Natural killer cell (primary cell): ENCODE measurements around the gene FTH1. TPM values are rescaled to one million over a fixed set of nuclear protein-coding genes. Genes with fewer than 3 reads are reported as not detected.

Experiments used
- ATAC-seq, 3 donors: fragments of 150-1000 bp in 2 of 3; fragments of 200-7000 bp in 1 of 3; cut with Tn5 transposase; 1 replicate in 1 of 3; 2 replicates in 2 of 3; pipeline ENCODE4 v1.10.0; 2021; ENCODE audit warnings: mild to moderate bottlenecking in 2 of 3, moderate library complexity in 2 of 3
- DNase-seq, 2 donors: peaks; one replicate each; pipeline versions ENCODE4 v3.0.0 to v3.0.0-alpha.2; 2013 to 2021; ENCODE audit warnings: mixed read lengths in 1 of 2
- H3K27ac ChIP-seq: one replicate; pipeline ENCODE4 v1.5.1; 2013; ENCODE audit warnings: mild to moderate bottlenecking, low read length
- H3K27me3 ChIP-seq: one replicate; pipeline ENCODE4 v1.6.1; 2013; ENCODE audit warnings: low read length; ENCODE audit not compliant: control insufficient read depth, insufficient read depth
- H3K36me3 ChIP-seq: one replicate; pipeline ENCODE4 v1.6.1; 2013; ENCODE audit warnings: low read length; ENCODE audit not compliant: control insufficient read depth, insufficient read depth
- H3K4me1 ChIP-seq: one replicate; pipeline ENCODE4 v1.6.1; 2013; ENCODE audit warnings: low read length; ENCODE audit not compliant: control insufficient read depth, insufficient read depth
- H3K4me3 ChIP-seq: one replicate; pipeline ENCODE4 v1.5.1; 2013; ENCODE audit warnings: low read length
- H3K9me3 ChIP-seq: one replicate; pipeline ENCODE4 v1.6.1; 2013; ENCODE audit warnings: low read length; ENCODE audit not compliant: control insufficient read depth, insufficient read depth
- H3K27ac Mint-ChIP-seq, 2 donors: one replicate each; pipeline ENCODE4 v1.8.0; 2022; ENCODE audit warnings: mild to moderate bottlenecking in 2 of 2, mixed read lengths in 2 of 2, moderate library complexity in 1 of 2
- H3K27me3 Mint-ChIP-seq, 2 donors: one replicate each; pipeline ENCODE4 v1.8.0; 2022; ENCODE audit warnings: low read depth in 2 of 2, mixed read lengths in 2 of 2
- H3K36me3 Mint-ChIP-seq: one replicate; pipeline ENCODE4 v1.8.0; 2022; ENCODE audit warnings: mixed read lengths
- H3K4me1 Mint-ChIP-seq, 2 donors: one replicate each; pipeline ENCODE4 v1.8.0; 2022; ENCODE audit warnings: mixed read lengths in 2 of 2
- H3K4me3 Mint-ChIP-seq: one replicate; pipeline ENCODE4 v1.8.0; 2022; ENCODE audit warnings: mild to moderate bottlenecking, moderate library complexity, mixed read lengths
- H3K9me3 Mint-ChIP-seq, 2 donors: one replicate each; pipeline ENCODE4 v1.8.0; 2022; ENCODE audit warnings: mixed read lengths in 2 of 2
- WGBS: methylation state at CpG from one replicate; pipeline ENCODE4 v1.1.7; 2013; ENCODE audit warnings: missing lambda C conversion rate; ENCODE audit not compliant: insufficient coverage; 5-methylcytosine and 5-hydroxymethylcytosine counted together
- intact Hi-C: fragments of 100-400 bp; cut with micrococcal nuclease; formaldehyde crosslinking; loops from one replicate; pipeline ENCODE4 v1.14.2; 2022
- total RNA-seq, 4 donors: library from RNA; stranded (reverse); fragments of 120-200 nt in 1 of 4; gene quantifications; one replicate each; pipeline versions ENCODE4 v1.2.3 to v1.2.4, GENCODE V29; 2013 to 2022
- TF ChIP-seq, protein P1 (sequence below): fragments of 200-600 bp; IDR thresholded peaks from one replicate; pipeline ENCODE4 v1.8.0; 2022; ENCODE audit warnings: antibody characterized with exemption

FTH1 gene
- total RNA-seq, 3 donors from 2014 or later (not counting 1 experiment from before 2014, with no cell fraction given): 1,067 to 1,951 (median 1,796) TPM

DNA sequence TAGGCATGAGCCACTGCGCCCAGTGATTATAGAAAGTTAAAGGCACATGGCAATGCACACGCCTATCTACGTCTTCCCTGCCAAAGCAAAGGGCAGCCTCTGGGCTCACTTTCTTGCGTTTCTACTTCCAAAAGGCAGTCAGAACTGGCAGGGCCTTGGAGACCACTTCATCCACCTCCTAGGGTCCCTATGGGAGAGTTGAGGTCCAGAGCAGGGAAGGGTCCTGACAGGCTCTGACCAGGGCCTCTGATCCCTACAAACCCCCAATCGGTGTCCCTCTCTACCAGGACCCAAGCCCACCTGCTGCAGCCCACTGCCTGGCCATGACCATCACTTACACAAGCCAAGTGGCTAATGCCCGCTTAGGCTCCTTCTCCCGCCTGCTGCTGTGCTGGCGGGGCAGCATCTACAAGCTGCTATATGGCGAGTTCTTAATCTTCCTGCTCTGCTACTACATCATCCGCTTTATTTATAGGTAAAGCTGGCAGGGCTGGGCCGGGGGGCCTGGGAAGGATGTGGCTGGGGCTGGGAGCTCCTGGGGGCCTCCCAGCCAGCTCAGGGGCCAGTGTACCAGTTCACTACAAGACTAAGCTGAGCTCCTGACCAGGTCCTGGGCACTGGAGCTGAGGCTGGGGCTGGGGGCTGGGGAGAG lies 15.8 kb downstream of the FTH1 start:
- no peak overlapping the region for H3K4me3 Mint-ChIP-seq
- 90% methylated on average over 11 of the region's 11 CpGs for WGBS
- H3K36me3 ChIP-seq: no peaks in the 10 kb centered on the region
- H3K9me3 Mint-ChIP-seq: no peaks in the 10 kb centered on the region
- TF ChIP-seq, protein P1, sequence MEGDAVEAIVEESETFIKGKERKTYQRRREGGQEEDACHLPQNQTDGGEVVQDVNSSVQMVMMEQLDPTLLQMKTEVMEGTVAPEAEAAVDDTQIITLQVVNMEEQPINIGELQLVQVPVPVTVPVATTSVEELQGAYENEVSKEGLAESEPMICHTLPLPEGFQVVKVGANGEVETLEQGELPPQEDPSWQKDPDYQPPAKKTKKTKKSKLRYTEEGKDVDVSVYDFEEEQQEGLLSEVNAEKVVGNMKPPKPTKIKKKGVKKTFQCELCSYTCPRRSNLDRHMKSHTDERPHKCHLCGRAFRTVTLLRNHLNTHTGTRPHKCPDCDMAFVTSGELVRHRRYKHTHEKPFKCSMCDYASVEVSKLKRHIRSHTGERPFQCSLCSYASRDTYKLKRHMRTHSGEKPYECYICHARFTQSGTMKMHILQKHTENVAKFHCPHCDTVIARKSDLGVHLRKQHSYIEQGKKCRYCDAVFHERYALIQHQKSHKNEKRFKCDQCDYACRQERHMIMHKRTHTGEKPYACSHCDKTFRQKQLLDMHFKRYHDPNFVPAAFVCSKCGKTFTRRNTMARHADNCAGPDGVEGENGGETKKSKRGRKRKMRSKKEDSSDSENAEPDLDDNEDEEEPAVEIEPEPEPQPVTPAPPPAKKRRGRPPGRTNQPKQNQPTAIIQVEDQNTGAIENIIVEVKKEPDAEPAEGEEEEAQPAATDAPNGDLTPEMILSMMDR: no peak
- peaks cover 0 to 7% of the 10 kb centered on the region in 2 donors for H3K27me3 Mint-ChIP-seq
- intact Hi-C loops: no loop called here
- peaks cover 16% of the 10 kb centered on the region for H3K27me3 ChIP-seq
- H3K4me1 Mint-ChIP-seq: peaks cover 0 to 10% of the 10 kb centered on the region in 2 donors
- H3K27ac Mint-ChIP-seq: no peak overlapping the region
- H3K9me3 ChIP-seq: no peaks in the 10 kb centered on the region
- no peaks in the 10 kb centered on the region for H3K36me3 Mint-ChIP-seq
- H3K27ac ChIP-seq: no peak overlapping the region
- H3K4me3 ChIP-seq: no peak overlapping the region
- H3K4me1 ChIP-seq: peaks cover 17% of the 10 kb centered on the region
- DNase-seq: no peak
- ATAC-seq: no peak

DNA sequence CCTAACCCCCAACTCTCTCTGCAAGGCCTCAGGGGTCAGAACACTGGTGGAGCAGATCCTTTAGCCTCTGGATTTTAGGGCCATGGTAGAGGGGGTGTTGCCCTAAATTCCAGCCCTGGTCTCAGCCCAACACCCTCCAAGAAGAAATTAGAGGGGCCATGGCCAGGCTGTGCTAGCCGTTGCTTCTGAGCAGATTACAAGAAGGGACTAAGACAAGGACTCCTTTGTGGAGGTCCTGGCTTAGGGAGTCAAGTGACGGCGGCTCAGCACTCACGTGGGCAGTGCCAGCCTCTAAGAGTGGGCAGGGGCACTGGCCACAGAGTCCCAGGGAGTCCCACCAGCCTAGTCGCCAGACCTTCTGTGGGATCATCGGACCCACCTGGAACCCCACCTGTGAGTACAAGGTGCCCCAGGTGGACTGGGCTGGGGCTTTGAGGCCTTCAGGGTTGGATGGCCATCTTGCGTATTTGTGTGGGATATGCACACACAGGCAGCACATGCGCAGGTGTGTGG lies 17.3 kb downstream of the FTH1 start, which contains the start of gene BEST1:
TSS of gene BEST1 (plus strand) at position 317 of the 513 bp plus-strand sequence. CDS start 1,456 bp downstream, outside the sequence.
- DNase-seq (no peak), ATAC-seq (no peak)
- Mint-ChIP-seq H3K27me3 (peaks cover 0 to 6% of the 10 kb centered on the region in 2 donors), H3K4me3 (no peak within 1 kb of the TSS), H3K27ac (no peak within 1 kb of the TSS), H3K36me3 (no peaks in the 10 kb centered on the region), H3K9me3 (no peaks in the 10 kb centered on the region), H3K4me1 (peaks cover 0 to 1% of the 10 kb centered on the region in 2 donors)
- Histone ChIP-seq H3K4me1 (peaks cover 8% of the 10 kb centered on the region), H3K36me3 (no peaks in the 10 kb centered on the region), H3K4me3 (no peak within 1 kb of the TSS), H3K9me3 (no peaks in the 10 kb centered on the region), H3K27me3 (peaks cover 6% of the 10 kb centered on the region), H3K27ac (no peak within 1 kb of the TSS)
- intact Hi-C loops: no loop called here
- TF ChIP-seq, protein P1: no peak
- WGBS: 89% methylated on average over 8 of the region's 8 CpGs

DNA sequence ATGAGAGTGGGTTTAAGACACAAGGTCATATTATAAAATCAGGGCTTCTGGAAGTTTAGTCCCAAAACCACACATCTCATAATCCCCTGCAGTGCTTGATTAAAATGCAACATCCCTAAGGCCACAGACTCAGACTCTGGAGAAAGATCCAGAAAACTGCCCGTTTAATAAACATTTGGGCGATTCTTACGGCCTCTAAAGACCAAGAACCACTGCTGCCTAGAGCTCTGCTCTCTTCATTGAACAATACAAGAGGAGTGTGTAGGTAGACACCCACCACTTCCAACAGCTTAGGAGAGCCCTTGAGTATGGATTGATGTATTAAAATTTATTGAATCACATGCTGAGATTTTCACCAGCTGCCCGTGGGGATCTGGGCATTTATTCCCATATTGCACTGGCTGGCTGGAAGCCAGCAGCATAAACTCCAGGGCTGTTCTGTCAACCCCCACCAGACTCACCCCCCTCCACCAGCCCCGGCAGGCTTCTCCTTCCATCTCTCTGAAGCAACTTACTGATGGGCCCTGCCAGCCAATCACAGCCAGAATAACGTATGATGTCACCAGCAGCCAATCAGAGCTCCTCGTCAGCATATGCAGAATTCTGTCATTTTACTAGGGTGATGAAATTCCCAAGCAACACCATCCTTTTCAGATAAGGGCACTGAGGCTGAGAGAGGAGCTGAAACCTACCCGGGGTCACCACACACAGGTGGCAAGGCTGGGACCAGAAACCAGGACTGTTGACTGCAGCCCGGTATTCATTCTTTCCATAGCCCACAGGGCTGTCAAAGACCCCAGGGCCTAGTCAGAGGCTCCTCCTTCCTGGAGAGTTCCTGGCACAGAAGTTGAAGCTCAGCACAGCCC lies 18.0 kb downstream of the FTH1 start:
- 65% methylated on average over 9 of the region's 9 CpGs for WGBS
- Mint-ChIP-seq H3K27me3 (peaks cover 0 to 2% of the 10 kb centered on the region in 2 donors), H3K9me3 (no peaks in the 10 kb centered on the region), H3K4me3 (no peak overlapping the region), H3K36me3 (no peaks in the 10 kb centered on the region), H3K27ac (no peak overlapping the region), H3K4me1 (no peaks in the 10 kb centered on the region)
- H3K27ac ChIP-seq: no peak overlapping the region
- intact Hi-C loops: loop anchor here (5.0 kb wide), 1 partner anchor 133 kb away; no protein-coding TSS in a partner anchor
- TF ChIP-seq, protein P1: no peak
- DNase-seq (peak in 1 of 2 donors; percentile 52), ATAC-seq (no peak)
- no peaks in the 10 kb centered on the region for H3K36me3 ChIP-seq
- H3K4me1 ChIP-seq: peaks cover 2% of the 10 kb centered on the region
- H3K27me3 ChIP-seq: peaks cover under 1% of the 10 kb centered on the region
- H3K9me3 ChIP-seq: no peaks in the 10 kb centered on the region
- no peak overlapping the region for H3K4me3 ChIP-seq
